HG02623 (cell line): ENCODE measurements around the gene TARBP2.
"Not testable (repeated sequence)": the region's sequence is repeated elsewhere in the genome, so short reads cannot be mapped to it uniquely, and the experiment has no call there.

Experiments
- ATAC-seq: cut with Tn5 transposase; IDR thresholded peaks from one replicate; pipeline ENCODE4 v1.9.1; 2021; ENCODE audit warnings: moderate library complexity; ENCODE audit not compliant: unreplicated experiment

TARBP2 gene

GRCh38 chr12:53510181-53510812 is 9.2 kb downstream of the TARBP2 start:
- ATAC-seq = no peak

DNA sequence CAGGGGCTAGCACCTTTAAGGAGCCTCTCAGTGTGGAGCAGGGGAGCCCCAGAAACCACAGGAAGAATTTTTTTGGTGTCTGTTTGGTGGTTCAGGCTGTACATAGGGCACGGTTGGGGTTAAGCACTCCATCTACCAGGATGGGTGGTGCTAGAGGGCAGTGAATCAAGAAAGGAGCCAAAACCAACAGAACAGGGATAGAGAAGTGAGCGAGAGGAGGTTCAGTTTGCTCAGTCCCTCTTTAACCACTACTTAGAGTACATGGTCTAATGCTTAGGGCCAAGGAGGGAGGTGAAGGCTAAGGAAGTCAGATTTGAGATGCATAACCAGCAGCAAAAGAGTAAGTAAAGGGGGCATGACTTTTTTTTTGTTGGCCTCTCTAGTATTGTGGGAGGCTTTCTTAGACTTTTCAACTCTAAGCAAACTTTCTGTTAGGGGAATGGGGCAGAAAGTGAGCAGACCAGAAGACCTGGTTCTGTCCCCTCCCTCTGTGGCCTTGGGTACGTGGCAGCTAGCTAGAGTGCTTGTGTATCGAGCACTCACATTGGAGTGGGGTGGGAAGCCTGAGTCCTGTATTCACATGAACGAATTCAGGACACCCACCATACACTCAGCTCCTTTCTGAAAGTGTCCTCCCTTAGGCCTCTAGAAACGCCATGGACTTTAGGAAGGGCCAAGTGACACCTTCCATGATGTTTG is 12.8 kb downstream of the TARBP2 start:
- no peak for ATAC-seq

DNA sequence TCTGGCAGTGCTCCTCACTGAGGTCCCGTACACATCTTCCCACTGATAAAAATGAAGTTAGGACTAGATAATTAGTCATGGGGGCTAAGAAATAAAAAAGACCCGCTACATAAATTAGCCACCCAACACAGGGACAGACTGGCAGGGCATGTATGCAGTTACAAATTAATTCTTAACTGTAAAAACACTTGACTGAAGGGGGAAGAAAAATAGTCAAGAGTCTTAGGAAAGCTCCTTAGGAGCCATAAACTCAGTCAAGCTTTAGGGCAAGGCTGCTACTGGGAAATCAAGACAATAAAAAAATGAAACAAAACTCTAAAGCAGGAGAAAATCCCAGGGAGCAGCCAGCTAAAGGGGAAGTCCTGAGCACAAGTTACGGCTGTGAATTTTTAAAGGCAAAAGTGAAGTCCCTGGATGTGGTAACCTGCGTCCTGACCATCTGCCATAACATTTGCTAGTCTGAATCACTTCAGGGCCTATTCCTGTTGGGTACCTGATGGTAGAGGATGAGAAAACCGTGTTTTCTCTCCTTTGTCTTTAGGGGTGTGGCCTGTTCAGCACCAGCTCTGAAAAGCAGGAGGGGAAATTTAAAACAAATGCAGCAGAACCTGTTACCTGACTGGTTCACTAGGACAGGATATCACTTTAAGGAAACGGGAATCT is 13.7 kb downstream of the TARBP2 start:
- ATAC-seq = no peak

GRCh38 chr12:53515291-53515680 is 14.2 kb downstream of the TARBP2 start:
- no peak for ATAC-seq

DNA sequence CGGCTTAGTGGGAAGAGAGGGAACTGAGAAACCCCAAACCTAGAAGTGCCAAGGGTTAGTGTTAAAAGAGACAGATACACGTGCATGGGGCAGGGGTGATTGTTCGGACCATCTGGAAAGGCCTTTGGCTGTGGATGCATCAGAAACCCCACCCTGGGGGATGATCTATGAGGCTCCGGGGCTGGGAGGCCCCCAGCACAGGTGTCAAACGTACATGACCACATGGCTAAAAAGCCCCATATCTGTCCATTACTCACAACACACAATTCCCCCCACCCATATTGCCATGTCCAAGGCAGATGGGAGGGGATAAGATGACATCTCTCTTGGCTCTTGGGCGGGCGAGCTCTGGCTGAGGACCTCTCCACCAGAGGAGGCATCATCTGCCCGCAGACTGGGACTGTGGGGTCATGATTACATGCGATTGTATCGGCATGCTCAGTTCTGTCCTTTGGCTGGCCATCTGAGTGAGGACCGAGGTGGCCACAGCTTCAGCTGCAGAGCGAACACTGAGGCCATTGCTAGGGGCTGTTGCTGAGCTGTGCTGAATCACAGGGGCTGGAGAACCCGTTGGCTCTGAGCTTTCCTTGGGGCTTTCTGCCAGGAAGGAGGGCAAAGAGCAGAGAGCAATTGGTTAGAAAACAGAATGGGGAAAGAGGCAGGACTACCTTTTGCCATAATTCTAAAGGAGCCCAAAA is 15.8 kb downstream of the TARBP2 start:
- no peak for ATAC-seq

- no peak for ATAC-seq
Measured at GRCh38 chr12:53518381-53518780, 17.3 kb downstream of the TARBP2 start.

GRCh38 chr12:53523131-53523530 is 22.0 kb downstream of the TARBP2 start:
- no peak for ATAC-seq

DNA sequence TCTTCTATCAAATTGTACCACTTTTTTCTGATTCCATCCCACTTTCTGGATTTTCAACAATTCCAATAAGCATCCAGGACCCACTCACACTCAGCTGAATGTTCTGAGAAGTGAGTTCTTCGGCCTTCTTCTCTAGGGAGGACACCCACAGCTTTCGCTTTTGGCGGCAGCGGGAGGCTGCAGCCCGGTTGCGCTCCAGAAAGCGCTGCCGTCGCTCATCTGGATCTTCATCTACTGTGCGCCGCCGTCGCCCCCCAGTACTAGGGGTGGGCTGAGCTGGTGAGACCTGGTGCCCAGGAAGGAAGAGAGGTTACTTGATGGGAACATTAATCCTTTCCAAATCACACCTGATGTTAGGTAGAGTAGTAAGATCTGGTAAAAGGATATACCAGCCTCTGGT is 23.4 kb downstream of the TARBP2 start:
- ATAC-seq = no peak

DNA sequence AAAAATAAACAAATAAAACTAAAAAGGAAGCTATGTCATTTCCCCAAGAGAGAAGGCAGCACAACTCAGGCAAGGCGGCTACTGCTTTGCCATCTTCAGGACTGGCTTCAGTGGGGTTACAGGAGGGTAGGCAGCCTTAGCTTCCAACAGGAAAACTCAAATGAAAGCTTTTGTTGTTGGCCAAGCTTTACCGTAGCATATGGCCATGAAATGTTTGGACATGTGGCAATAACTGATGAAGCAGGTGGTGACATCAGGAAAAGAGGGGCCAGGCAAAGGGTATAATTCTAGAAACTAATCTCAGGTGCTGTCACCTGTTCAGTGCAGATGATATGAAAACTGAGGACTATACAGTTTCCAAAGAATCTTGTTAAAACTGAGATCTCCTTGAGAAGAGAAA is 29.0 kb downstream of the TARBP2 start:
- no peak for ATAC-seq

DNA sequence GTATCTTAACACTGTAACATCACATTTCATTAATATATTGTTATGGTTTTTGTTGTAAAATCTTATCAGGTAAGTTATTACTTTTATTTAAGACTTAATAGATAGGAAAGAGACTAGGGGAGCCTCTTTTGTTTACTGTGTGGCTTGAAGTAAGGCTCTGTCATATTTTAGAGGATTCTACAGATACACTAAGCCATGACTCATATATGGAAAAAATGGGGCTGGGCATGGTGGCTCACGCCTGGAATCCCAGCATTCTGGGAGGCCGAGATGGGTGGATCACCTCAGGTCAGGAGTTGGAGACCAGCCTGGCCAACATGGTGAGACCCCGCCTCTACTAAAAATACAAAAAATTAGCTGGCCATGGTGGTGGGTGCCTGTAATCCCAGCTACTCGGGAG is 29.8 kb downstream of the TARBP2 start:
- no peak for ATAC-seq

- ATAC-seq = no peak
Measured at GRCh38 chr12:53532021-53532420, 30.9 kb downstream of the TARBP2 start.

DNA sequence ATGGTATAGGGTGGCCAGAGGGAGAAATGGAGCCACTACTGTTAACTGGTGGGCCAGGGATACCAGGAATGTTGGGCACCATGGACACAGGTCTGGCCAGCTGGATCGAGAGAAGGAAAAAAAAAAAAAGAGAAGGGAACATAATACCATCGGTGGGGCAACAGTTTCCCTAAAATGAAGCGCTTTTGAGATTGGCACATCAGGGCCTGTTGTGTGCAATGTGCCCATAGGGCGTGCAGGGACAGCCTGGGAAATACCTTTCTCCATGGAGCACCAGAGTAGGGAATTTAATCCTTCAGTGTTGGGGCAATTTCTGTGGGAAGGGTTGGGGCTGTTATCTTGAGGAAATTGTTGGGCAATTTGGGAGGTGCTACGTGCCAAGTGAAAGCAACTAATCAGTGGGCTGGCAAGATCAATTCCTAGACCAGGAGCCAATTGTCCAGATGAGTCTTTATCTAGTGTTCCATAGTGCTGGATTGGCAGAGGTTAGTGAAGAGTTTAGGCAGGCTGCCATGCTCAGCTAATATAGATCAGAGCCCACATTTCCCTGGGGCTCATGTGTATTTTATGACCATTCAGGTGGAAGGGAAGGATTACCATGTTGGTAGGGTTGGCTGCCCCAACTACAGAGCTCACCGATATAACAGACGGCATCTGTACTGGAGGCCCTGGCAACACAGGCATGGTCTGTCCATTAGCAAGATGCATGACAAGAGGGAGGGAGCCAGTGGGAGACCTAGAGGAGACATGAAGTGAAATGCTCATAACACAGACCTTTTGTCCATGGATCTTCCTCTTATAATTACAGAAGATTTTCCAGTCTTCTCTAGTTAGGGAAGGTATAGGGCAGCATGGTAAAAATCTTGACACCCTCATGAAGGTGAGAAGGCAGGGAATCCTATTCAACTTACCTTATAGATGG is 31.7 kb downstream of the TARBP2 start:
- no peak for ATAC-seq

DNA sequence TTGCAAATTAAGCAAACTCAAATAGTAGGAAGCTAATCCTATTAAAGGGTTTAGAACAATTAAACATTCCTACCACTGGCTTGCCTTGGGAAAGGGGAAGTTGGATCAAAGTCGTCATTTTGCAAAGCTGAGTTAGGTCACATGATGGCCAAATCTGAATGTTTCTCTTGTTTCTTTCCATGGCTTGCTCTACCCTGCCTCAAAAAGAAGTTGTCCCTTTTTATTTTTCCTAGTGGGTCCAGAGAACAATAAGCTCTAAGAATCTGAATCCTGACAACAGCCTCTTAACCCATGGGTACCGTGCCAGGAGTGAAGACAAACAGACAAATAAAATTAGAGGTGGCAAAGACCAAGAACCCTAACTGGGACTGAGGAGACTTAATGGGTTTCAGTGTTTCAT is 32.4 kb downstream of the TARBP2 start:
- ATAC-seq = no peak

- ATAC-seq = no peak
Measured at GRCh38 chr12:53536962-53537361, 35.9 kb downstream of the TARBP2 start.

DNA sequence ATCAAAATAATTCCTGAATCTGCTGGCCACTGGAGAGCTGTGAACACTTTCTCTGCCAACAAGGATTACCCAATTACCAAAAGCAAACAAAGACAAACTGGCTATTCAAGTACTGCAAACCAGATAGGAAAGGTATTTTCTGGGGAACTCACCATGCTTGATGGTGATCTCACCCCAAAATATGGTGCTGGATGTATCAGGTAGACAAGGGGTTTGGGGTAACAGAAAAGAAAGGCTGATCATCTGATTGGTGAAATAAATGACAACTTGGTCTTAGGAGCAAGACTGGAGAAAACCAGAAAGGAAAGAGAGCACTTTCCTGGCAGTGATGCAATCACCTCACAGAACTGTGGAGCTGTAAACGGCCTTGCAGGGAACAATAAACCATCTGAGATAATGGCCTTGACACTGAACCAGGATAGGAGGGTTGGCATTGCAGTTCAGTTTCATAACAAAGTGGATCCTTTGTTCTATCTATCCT is 37.2 kb downstream of the TARBP2 start:
- ATAC-seq = no peak

- no peak for ATAC-seq
Measured at GRCh38 chr12:53539526-53539925, 38.4 kb downstream of the TARBP2 start.

GRCh38 chr12:53543539-53543938 is 42.5 kb downstream of the TARBP2 start:
- peak; percentile 72 for ATAC-seq

DNA sequence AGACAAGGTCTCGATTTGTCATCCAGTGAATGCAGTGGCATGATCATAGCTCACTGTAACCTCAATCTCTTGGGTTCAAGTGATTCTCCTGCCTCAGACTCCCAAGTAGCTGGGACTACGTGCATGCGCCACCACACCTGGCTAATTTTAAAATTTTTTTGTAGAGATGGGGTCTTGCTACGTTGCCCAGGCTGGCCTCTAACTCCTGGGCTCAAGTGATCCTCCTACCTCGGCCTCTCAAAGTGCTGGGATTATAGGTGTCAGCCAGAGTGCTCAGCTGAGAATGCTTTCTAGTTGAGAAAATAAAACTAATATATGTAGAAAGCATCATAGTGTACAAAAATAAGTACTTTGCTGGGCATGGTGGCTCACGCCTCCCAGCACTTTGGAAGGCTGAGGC is 47.3 kb downstream of the TARBP2 start:
- ATAC-seq = not testable (repeated sequence)

DNA sequence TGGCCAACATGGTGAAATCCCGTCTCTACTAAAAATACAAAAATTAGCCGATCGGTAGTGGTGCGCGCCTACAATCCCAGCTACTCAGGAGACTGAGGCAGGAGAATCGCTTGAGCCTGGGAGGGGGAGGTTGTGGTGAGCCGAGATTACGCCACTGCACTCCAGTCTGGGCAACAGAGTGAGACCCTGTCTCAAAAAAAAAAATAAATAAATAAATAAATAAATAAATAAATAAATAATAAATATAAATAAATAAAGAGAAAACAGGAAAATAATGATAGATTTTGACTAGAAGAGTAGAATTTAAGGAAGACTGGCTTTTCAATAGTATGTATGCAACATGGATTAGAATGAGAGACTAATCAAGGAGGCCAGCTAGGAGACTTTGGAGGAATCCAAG is 49.0 kb downstream of the TARBP2 start:
- not testable (repeated sequence) for ATAC-seq

GRCh38 chr12:53550595-53550994 is 49.5 kb downstream of the TARBP2 start:
- ATAC-seq = no peak
